ENCODE results near the gene SEZ6L2.
"Not testable (repeated sequence)": the region's sequence is repeated elsewhere in the genome, so short reads cannot be mapped to it uniquely, and the experiment has no call there.

The SEZ6L2 gene

GRCh38 chr16:29849505-29849904, 49.8 kb downstream of the SEZ6L2 start:
- no peak for DNase-seq

- DNase-seq, result peak; percentile 61
These were observed 50.7 kb downstream of the SEZ6L2 start for GRCh38 chr16:29848420-29849297.

GRCh38 chr16:29845656-29846055, 53.7 kb downstream of the SEZ6L2 start:
- DNase-seq, result no peak

GRCh38 chr16:29844575-29845331, 54.6 kb downstream of the SEZ6L2 start:
- no peak for DNase-seq

GRCh38 chr16:29843931-29844330, 55.4 kb downstream of the SEZ6L2 start:
- DNase-seq, result no peak

- DNase-seq, result no peak
These were observed 56.5 kb downstream of the SEZ6L2 start for GRCh38 chr16:29842732-29843346.

GRCh38 chr16:29841631-29842030, 57.7 kb downstream of the SEZ6L2 start:
- no peak for DNase-seq

GRCh38 chr16:29840240-29840639, 59.1 kb downstream of the SEZ6L2 start:
- DNase-seq, result no peak

- DNase-seq, result no peak
These were observed 59.5 kb downstream of the SEZ6L2 start for GRCh38 chr16:29839822-29840221.

GRCh38 chr16:29837841-29838240, 61.5 kb downstream of the SEZ6L2 start:
- no peak for DNase-seq

GRCh38 chr16:29836623-29837022, 62.7 kb downstream of the SEZ6L2 start:
- DNase-seq, result no peak

- DNase-seq, result no peak
These were observed 63.4 kb downstream of the SEZ6L2 start for GRCh38 chr16:29835926-29836325.

GRCh38 chr16:29834079-29834478, 65.3 kb downstream of the SEZ6L2 start:
- DNase-seq, result no peak

- not testable (repeated sequence) for DNase-seq
These were observed 66.1 kb downstream of the SEZ6L2 start for GRCh38 chr16:29833219-29833618.

GRCh38 chr16:29831490-29831889, 67.9 kb downstream of the SEZ6L2 start:
- DNase-seq, result no peak

GRCh38 chr16:29830774-29831173, 68.6 kb downstream of the SEZ6L2 start:
- no peak for DNase-seq

- DNase-seq, result no peak
These were observed 73.0 kb downstream of the SEZ6L2 start for GRCh38 chr16:29826342-29826695.

GRCh38 chr16:29825145-29826044, 74.0 kb downstream of the SEZ6L2 start:
- DNase-seq, result peak; percentile 58

GRCh38 chr16:29824589-29825144, 74.7 kb downstream of the SEZ6L2 start:
- DNase-seq, result no peak

GRCh38 chr16:29821643-29822115, 77.7 kb downstream of the SEZ6L2 start:
- no peak for DNase-seq

Data from NCI-H146 (cell line).